ENCODE results near the gene ZNF618. TPM values are rescaled to one million over a fixed set of nuclear protein-coding genes. Genes with fewer than 3 reads are reported as not detected.

ZNF618 gene
- total RNA-seq, 1 experiment from 2014 or later: 22.0 TPM

- Mint-ChIP-seq H3K27ac (peak overlapping the region; percentile 23; the same call in 1 of the 2 replicates), H3K4me1 (peaks cover 19% of the 10 kb centered on the region), H3K36me3 (no peaks in the 10 kb centered on the region), H3K9me3 (no peaks in the 10 kb centered on the region), H3K27me3 (ENCODE audit: low read depth) (no peaks in the 10 kb centered on the region), H3K4me3 (no peak overlapping the region)
- no peak for ATAC-seq
- TF ChIP-seq ZNF281 (CRISPR knock-in tag; IDR thresholded peaks at IDR 0.05) (no peak), ATF2 (CRISPR knock-in tag; IDR thresholded peaks at IDR 0.05; ENCODE audit: borderline replicate concordance, low read depth) (no peak), FOXK1 (CRISPR knock-in tag; IDR thresholded peaks at IDR 0.05) (no peak), SMAD3 (CRISPR knock-in tag; IDR thresholded peaks at IDR 0.05; ENCODE audit: borderline replicate concordance) (no peak), SMAD4 (CRISPR knock-in tag; IDR thresholded peaks at IDR 0.05) (no peak), TCF7 (CRISPR knock-in tag; IDR thresholded peaks at IDR 0.05; ENCODE audit: low read depth) (no peak), ETV6 (CRISPR knock-in tag; IDR thresholded peaks at IDR 0.05) (no peak), MAX (CRISPR knock-in tag; IDR thresholded peaks at IDR 0.05) (no peak), ATF1 (CRISPR knock-in tag; IDR thresholded peaks at IDR 0.05) (no peak), ZNF671 (CRISPR knock-in tag; IDR thresholded peaks at IDR 0.05) (no peak)
- POLR2A ChIA-PET: no interaction called here
- no peak for DNase-seq (ENCODE audit: low spot score)
- CTCF ChIA-PET: no interaction called here
These were observed 36.7 kb downstream of the ZNF618 start for GRCh38 chr9:113912816-113913215.

GRCh38 chr9:113913426-113914195 lies 37.5 kb downstream of the ZNF618 start:
- DNase-seq (ENCODE audit: low spot score) (no peak), ATAC-seq (no peak)
- ChIA-PET POLR2A (no interaction called here), CTCF (interaction anchor here (0.8 kb wide), 1 partner anchor 52 kb away, joined by 3 read pairs; no protein-coding TSS in a partner anchor)
- H3K27me3 Mint-ChIP-seq (ENCODE audit: low read depth): no peaks in the 10 kb centered on the region
- no peak overlapping the region for H3K4me3 Mint-ChIP-seq
- no peaks in the 10 kb centered on the region for H3K9me3 Mint-ChIP-seq
- peaks cover 17% of the 10 kb centered on the region for H3K4me1 Mint-ChIP-seq
- no peaks in the 10 kb centered on the region for H3K36me3 Mint-ChIP-seq
- no peak overlapping the region for H3K27ac Mint-ChIP-seq
- no peak for TF ChIP-seq JUN (CRISPR knock-in tag; IDR thresholded peaks at IDR 0.05)
- TF ChIP-seq E2F4 (CRISPR knock-in tag; IDR thresholded peaks at IDR 0.05; ENCODE audit: borderline replicate concordance, low read depth): no peak
- no peak for TF ChIP-seq NR1H2 (CRISPR knock-in tag; IDR thresholded peaks at IDR 0.05)
- TF ChIP-seq GRHL2 (CRISPR knock-in tag; IDR thresholded peaks at IDR 0.05; ENCODE audit: insufficient replicate concordance, severe bottlenecking): no peak
- no peak for TF ChIP-seq OVOL2 (CRISPR knock-in tag; IDR thresholded peaks at IDR 0.05; ENCODE audit: borderline replicate concordance)
- TF ChIP-seq ZSCAN18 (CRISPR knock-in tag; IDR thresholded peaks at IDR 0.05): no peak
- no peak for TF ChIP-seq ARID4B (CRISPR knock-in tag; IDR thresholded peaks at IDR 0.05; ENCODE audit: borderline replicate concordance)
- no peak for TF ChIP-seq NFATC4 (CRISPR knock-in tag; IDR thresholded peaks at IDR 0.05)
- no peak for TF ChIP-seq JAZF1 (CRISPR knock-in tag; IDR thresholded peaks at IDR 0.05)
- no peak for TF ChIP-seq PREB (CRISPR knock-in tag; IDR thresholded peaks at IDR 0.05; ENCODE audit: borderline replicate concordance)
- no peak for TF ChIP-seq USF2 (CRISPR knock-in tag; IDR thresholded peaks at IDR 0.05)
